HL-60/S4 (cell line): ENCODE results near the gene CRB3.
"Not testable (repeated sequence)": the region's sequence is repeated elsewhere in the genome, so short reads cannot be mapped to it uniquely, and the experiment has no call there.

Experiments used
- in situ Hi-C: fragments of 300-500 bp; cut with MboI; formaldehyde crosslinking; loops from 2 replicates; pipeline ENCODE4 v1.14.3; 2022; ENCODE audit warnings: low sequenced_read_pairs

Gene CRB3, protein sequence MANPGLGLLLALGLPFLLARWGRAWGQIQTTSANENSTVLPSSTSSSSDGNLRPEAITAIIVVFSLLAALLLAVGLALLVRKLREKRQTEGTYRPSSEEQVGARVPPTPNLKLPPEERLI

DNA sequence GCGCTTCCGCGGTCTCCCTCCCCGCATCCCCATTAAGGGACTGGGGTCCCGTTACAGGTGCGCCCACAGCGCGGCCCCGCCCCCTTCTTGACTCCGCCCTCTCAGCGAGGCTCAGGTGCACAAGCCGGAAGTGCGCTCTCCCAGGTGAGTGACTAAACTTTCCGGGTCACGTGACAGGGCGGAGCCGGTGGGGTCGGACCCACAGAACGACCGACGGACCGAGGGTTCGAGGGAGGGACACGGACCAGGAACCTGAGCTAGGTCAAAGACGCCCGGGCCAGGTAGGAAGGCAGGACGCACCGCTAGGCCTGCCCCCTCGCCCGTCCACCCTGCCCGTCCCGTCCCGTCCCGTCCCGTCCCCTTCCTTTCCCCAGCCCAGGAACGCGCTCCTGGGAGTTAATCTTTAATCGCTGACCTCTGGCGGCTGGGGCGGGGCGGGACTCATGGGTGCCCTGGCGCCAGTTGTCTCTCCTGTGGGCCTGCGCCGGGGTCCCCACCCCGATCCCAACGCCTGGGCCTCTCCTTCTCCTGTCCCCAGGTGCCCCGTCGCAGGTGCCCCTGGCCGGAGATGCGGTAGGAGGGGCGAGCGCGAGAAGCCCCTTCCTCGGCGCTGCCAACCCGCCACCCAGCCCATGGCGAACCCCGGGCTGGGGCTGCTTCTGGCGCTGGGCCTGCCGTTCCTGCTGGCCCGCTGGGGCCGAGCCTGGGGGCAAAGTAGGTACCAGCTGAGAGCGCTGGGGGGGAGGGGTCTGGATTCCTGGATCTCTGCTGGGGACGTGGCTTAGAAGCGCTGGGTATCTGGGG, at the start of gene CRB3:
TSS of gene CRB3 (plus strand) at position 202 of the 804 bp plus-strand sequence. CDS start at position 633, 431 bp downstream.
- in situ Hi-C loops = no loop called here

DNA sequence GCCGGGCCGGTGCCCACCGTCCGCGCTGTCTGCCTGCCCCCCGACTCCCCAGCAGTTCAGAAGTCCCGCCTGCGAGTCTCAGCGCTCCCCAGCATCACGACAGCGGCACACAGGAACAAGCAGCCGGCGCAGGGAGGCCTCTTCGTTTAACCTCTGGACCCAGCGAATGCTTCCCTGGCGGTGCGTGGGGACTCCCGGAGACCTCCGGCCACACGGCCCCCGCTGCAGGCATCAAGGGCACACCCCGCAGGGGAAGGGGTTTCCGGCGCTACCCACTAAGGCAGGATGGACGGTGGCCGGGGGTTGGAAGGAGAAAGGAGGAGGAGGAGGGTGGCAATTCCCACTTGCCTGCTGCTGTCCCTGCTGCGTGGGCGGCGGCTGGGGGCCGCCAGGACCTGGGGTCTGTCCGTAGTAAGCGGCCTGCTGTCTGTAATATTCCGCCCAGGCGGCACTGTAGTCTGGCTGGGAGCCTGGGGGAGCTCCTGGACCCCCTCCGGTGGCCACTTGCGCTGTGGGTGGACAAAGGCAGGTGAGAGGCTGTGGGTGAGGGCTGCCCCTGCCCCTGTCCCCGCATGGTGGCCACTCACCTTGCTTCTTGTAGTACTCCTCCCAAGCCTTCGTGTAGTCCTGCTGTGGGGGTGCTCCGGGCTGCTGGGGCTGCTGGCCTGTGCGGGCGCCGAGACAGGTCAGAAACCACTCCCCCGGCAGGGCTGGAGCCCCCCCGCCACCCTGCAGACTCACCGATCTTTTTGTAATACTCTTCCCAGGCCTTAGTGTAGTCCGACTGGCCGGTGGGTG, 49.1 kb upstream of the CRB3 start:
- in situ Hi-C loops = no loop called here

DNA sequence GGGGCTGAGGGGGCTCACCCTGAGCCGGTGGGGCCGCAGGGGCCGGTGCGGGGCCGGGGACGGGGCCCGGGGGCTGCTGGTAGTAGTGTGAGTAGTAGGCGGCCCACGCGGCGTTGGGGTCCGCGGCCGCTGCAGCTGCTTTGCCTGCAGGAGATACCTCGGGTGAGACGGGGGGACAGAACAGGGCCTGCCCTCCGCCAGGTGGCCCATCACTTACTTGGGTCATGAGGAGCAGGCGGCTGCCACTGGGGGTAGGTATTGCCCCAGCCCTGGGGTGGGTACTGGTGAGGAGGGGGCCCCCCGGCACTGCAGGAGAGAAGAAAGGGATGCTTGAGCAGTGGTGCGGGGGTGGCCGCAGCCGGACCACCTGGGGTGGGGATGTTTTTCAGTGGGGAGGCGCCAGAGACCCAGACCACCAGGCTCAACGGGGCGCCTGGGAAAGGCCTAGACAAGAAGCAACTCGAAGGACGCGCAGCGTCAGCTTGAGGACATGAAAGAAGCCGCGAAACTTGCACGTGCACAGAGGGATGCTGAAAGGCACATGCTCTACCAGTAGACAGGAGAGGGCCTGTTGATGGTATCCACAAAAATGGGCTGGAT, 48.4 kb upstream of the CRB3 start:
- in situ Hi-C loops = no loop called here

DNA sequence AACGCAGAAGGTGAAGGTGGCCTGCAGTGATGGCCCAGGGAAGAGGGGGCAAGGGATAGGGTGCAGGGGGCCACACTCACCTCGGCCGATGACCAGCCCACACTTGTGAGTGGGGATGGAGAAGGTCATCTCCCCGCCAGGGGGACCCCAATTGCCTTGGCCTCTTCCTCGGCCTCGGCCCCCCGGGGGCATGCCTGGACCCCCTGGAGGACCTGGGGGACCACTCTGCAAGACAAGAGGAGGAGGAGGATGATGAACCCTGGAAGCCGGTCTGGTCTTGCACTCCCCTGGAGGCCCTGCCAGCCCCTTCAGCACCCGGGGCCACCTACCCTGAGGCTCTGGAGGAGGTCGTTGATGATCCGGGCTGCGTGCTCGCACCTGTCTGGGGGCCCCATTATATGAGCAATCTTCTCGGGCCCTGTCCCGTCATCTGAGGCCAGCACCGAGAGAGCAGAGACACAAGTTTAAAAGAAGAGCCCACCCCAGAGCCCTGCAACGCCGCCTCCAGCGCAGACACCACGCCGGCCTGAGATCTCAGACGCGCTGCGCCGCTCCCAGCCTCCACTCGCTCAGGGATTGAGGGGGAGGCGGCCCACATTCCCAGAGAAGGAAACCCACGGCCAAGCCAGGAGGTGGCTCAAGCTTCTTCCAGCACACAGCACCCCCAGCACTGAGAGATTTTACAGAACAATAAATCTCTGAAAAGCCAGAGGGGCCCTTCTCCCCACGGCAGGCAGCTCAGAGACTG, 47.2 kb upstream of the CRB3 start:
- in situ Hi-C loops = no loop called here

DNA sequence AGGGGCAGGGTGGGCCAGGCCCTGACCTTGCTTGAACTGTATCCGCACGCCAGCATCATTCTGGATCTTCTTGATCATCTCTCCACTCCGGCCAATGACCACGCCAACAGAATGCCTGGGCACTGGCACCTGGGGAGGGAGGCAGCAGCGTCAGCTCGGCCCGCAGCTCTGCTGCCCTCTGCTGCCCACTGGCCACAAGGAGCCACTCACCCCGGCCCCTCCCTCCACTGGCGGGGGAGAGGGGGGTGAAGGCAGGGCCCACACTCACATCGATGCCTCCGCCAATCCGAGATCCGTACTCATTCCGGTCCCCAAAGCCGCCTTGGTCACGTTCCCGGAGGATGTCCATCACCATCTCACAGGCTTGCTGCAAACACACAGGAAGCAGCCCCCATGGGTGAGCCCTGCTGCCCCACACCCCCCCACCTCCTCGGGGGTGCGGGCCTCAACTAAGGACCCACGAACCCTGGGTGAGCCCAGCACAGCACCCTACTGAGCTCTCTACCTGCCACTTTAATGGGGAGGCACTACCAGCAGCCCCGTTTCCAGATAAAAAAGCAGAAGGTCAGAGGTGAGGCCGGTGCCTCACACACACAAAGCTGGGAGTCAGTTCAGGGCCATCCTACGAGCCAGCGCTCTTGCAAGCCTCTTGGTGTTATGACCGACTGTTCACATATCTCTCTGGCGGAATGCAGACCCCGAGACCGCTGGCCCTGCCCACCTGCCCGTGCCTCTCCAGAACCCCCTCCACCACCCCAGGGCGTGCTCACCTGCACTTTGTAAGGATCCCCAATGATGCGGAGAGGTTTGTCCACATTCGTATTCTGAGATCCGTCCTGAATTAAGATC, 46.1 kb upstream of the CRB3 start:
- in situ Hi-C loops = no loop called here

DNA sequence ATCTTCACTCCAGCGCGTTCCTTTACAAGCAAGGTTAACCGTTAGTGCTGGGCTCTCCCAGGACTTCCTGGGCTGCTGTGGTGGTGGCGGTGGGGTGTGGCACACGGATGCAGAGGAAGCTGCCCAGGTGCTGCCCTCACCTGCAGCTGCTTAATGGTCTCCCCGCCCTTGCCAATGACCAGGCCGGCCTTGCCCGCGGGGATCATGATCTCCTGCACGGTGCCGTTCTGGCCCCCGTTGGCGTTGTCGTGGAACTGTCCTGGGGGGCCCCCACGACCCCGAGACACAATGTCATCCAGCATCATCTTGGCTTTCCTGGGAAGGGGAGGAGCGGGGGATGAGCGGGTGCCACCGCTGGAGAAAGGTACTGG, 45.5 kb upstream of the CRB3 start:
- in situ Hi-C loops = no loop called here

DNA sequence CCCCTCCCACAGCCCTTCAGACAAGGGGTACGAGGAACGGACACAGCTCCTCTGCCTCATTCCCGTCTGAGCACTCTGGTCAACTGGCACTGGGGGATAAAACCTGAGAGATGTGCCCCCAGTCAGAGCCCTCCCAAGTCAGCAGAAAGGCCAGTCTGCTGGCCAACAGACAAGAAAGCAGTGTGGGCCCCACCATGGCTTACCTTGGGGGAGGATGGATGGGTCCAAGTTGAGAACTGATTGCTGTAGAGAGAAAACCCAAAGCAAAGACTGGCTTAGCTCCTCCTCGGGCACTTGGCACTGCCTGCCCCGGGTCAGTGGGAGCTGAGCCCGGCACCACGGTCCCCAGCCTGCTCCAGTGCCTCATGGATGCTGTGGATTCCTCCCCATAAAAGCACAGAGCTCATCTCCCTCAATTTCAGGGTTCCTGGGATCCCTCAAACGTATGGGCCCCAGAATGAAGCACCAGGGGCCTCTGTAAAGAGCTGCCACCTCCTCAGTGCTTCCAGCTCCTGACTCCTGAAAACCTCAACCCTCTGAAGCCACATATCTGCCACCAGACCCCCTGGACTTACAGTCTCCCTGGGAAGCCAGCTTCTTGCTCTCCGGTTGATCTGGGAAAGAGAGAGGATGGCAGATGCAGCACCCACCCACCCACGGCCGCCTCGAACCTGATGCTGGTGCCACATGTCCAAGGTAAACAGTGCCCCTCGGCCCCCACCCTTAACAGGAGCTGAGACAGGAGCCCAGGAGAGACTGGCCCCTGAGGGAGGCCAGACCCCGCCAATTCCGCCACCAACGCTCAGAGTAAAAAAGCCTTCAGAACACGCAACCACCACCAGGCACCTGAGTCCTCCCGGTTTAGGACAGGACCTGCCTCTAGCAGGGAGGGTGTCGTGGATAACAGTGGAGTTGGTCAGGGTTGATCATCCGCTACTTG, 42.7 kb upstream of the CRB3 start:
- in situ Hi-C loops = no loop called here

DNA sequence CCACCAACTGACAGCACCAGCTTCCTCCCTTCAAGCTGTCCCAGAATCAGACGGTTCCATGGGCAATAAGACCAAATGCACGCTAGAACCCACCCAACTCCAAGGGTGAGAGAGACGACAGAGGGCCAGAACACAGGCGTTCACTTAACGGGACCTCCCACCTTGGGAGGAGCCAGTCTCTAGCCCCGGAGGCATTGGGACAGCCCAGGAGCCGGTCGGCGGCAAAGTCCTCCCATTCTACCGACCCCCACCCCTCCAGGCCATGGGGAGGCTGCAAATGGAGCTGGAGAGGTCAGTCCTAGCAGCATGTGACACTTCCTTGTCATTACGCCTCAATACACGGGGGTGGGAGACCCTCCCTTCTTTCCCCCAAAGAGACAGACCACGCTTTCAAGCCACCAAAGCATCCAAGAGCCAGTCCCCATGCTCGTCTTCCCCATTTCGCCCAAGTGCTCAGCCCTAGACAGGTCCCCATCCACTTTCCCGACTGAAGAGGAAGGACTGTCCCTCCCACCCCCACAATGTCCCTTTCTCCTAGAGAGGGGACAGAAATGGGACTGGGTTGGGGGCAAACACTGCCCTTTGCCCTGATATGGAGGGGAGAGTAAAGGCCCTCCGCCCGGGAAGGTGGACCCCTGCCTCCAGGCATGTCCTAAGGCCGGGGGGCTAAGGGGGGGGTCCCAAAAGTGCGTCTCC, 40.4 kb upstream of the CRB3 start:
- in situ Hi-C loops = no loop called here

DNA sequence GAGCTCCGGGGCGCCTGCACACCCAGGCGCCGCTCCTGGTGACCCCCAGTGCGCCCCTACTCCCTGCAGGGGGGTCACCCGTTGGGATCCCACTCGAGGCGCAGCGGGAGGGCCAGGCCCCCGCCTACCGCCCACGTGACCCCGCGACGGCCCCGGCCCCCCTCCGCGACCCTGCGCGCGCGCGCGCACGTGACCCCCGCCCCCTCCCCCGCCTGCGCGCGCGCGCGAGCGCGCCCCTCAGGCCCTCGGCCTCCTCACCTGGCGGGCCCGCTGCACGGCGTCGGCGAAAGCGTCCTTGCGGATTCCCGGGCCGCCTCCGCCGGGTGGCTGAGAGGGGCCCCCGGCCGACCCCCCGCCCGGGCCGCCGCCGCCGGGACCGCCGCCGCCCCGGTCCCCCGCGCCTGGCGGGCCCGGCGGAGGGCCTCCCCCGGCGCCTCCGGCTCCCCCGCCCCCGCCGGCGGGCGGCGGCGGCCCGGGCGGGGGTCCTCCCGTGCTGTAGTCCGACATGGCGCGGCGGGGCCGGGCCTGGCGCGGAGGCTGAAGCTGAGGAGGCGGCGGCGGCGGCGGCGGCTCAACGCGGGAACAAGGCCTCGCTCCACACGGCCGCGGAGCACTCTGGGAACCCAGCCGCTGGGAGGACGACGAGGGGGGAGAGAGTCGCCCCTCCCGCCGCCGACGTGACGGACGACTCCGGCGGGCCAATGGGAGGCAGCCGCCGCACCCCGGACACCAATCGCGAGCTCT, 39.7 kb upstream of the CRB3 start, which contains the start of gene KHSRP:
TSS of gene KHSRP (minus strand) at position 617 of the 744 bp plus-strand sequence. CDS start at position 507, 110 bp downstream.
- in situ Hi-C loops = no loop called here

DNA sequence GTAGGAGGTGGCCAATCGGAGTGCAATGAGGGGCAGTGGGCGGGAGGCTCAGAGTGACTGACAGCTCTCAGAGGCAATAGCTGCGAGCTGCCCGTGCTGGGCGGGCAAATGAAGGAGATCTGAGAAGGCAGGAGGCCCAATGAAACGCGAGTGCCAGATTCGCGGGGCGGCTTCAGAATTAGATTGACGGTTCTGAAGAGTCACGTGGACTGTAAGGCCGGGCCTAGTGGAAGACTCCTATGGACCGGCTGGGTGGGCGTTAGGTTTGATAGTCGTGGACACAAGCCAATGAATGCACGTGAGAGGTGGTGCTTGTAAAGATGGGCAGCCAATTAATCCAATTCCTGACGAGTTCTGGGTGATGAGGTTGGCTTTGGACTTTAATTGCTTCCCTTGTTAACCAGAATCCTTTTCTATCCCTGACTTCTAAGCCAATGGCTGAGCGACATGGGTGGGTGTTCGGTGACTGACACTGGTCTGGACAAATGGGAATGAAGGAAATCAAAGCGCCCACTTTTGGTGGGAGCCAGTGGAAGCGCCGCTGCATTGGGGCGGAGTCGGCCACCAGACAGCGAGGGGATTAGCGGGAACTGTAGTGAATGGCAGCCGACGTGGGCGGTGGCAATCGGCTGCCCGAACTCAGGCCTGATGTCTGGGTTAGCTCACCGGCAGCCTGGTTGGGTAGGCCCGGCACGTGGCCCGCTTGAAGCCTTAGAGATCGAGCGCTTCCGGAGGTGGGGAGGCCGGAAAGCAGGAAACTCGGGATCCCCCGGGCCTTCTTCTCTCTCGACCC, 38.9 kb upstream of the CRB3 start:
- in situ Hi-C loops = no loop called here

DNA sequence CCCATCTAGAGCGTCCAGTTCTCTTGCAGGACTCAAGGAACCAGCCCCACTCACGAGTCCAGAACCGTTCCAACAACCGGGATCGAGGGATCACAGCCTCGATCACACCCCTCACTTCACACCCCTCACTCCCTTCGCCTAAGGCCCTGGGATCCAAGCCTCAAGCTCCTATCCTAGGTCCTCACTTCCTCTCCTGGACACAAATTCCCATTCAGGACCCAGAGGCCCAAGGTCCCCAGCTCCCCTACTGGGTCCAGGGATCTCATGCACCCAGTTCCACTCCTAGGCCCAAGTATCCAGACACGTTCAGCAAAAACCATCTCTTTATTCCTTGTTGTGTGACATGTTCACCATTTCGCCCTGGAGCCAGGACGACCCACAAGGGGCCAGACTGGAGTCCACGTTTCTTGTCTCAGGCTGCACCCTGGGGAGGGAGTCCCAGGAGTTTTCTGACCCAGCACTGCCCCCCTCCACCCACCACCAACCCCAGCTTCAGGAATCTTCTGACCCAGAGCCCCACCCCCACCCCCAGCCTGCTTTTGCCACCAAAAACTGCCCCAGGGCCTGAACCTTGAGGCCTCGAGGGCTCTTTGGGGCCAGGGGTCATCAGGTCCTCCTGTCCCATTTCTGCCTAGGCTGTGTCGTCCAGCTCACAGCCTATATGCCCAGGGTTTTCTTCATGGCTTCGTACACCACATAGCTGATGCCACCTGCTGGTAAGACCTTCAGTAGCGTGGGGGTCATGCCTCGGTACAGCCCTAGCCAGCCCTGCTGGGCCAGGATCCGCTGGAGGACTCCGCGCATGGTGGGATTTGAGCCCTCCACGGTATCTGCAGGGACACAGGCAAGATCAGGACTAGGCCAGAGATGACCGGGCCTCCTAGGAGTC, 38.1 kb upstream of the CRB3 start:
- in situ Hi-C loops = no loop called here

DNA sequence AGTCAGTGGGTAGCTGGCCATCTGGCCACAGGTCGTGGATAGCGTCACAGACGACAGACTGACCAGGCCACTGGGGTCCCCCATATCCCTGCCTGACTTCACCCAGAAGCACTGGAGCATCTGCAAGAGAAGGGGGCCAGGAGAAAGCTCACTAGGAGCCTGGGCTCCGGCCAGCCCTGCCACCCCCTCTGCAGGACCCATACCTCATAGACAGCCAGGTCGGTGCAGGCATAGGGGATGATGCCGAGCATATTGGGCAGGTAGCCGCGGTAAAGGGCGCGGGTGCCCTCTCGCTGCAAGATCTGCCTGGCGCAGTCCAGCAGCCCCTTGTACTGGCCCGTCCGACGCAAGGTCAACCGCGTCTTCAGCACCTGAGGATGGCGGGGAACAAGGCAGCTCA, 36.9 kb upstream of the CRB3 start:
- in situ Hi-C loops = no loop called here

DNA sequence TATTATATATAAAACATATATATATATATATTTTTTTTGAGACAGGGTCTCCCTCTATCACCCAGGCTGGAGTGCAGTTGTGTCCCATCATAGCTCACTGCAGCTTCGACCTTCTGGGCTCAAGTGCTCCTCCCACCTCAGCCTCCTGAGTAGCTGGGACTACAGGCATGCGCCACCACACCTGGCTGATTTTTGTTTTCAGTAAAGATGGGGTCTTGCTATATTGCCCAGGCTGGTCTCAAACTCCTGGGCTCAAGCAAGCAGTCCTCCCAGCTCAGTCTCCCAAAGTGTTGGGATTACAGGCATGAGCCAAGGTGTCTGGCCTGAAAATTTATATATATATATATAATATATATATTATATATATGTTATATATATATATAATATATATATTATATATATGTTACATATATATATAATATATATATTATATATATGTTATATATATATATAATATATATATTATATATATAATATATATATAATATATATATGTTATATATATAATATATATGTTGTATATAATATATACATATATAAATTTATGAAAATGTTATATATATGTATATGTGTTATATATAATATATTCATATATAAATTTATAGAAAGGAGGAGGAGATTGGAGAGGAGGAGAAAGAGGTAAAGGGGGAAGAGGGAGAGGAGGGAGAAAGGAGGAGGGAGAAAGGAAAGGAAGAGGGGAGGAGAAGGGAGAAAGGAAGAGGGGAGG, 35.2 kb upstream of the CRB3 start:
- in situ Hi-C loops = not testable (repeated sequence)

DNA sequence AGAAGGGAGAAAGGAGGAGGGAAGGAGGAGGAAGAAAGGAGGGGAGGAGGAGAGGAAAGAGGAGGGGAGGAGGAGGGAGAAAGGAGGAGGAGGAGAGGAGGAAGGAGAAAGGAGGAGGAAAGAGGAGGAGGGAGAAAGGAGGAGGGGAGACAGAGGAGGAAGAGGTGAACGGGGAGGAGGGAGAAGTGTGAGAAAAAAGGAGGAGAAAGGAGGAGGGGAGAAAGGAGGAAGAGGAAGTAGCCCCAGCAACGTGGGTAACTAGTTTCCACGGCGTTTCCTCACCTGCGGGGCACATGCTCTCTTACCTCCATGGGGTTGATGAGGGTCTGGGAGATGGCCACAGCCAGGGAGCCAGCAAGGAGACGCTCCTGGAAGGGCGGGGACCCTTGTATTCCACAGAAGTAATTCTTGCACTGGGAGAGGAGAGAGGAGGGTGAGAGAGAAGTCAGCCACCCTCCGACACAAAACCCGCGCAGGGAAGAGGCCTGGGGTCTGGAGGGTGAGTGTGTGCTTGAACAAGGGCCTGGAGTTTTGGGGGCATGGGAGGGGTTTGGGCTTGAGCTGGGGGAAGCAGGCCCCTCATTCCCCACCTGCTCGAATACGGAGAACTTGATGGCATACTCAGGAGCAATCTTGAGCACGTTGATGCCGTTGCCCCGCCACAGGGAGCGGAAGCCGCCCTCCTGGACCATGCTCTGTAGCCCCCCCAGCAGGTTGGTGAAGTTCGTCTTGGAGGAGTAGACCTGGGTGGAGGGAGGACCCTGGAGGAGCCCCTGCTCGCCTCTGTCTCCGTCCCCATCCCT, 34.5 kb upstream of the CRB3 start:
- in situ Hi-C loops = no loop called here
